PC-3 (cell line): ENCODE measurements around the gene PARM1. TPM values are rescaled to one million over a fixed set of nuclear protein-coding genes. Genes with fewer than 3 reads are reported as not detected.

Source experiments
- ATAC-seq: fragments of 200-7000 bp; cut with Tn5 transposase; 2 replicates; pipeline ENCODE4 v1.9.1; 2020; ENCODE audit warnings: mild to moderate bottlenecking, moderate library complexity
- BruUV-seq: library from RNA; stranded (reverse); fragments of 400-500 nt; replicated peaks from 2 replicates; lab custom pipeline; 2021; lab: Mats Ljungman, UMichigan
- CTCF ChIA-PET: fragments of 300-600 bp; sonication (Branson Sonifier 250); formaldehyde crosslinking; loops from one replicate; lab custom pipeline; 2022; ENCODE audit warnings: antibody characterized with exemption; lab: Charles Lee
- POLR2A ChIA-PET: fragments of 300-600 bp; sonication (Branson Sonifier 250); formaldehyde crosslinking; loops from one replicate; lab custom pipeline; 2022; ENCODE audit warnings: antibody characterized with exemption; ENCODE audit not compliant: unreplicated experiment; lab: Charles Lee
- DNase-seq: peaks from one replicate; pipeline ENCODE4 v3.0.0-alpha.2; 2015
- H2AFZ ChIP-seq: fragments of 300-600 bp; sonication (generic); 2 replicates; pipeline ENCODE4 v1.6.0; 2016; ENCODE audit warnings: antibody characterized with exemption, low read length
- H3F3A ChIP-seq: fragments of 300-600 bp; sonication (generic); one replicate; pipeline ENCODE4 v1.6.0; 2017; ENCODE audit warnings: antibody characterized with exemption, low read length, control low read depth, mild to moderate bottlenecking; ENCODE audit not compliant: unreplicated experiment
- H3K27ac ChIP-seq: fragments of 300-600 bp; sonication (generic); 2 replicates; pipeline ENCODE4 v1.5.1; 2016; ENCODE audit warnings: mild to moderate bottlenecking, low read length
- H3K27me3 ChIP-seq: fragments of 300-600 bp; sonication (generic); 2 replicates; pipeline ENCODE4 v1.6.1; 2016; ENCODE audit warnings: low read length, mixed read lengths
- H3K36me3 ChIP-seq: fragments of 300-600 bp; sonication (generic); 2 replicates; pipeline ENCODE4 v1.6.1; 2016; ENCODE audit warnings: low read depth, mixed run types, low read length, mixed read lengths
- H3K4me1 ChIP-seq: fragments of 300-600 bp; sonication (generic); 2 replicates; pipeline ENCODE4 v1.5.1; 2016; ENCODE audit warnings: low read length; ENCODE audit not compliant: insufficient read depth
- H3K4me2 ChIP-seq: fragments of 300-600 bp; sonication (generic); 2 replicates; pipeline ENCODE4 v1.6.0; 2016; ENCODE audit warnings: low read length
- H3K4me3 ChIP-seq: fragments of 300-600 bp; sonication (generic); 2 replicates; pipeline ENCODE4 v1.5.1; 2016; ENCODE audit warnings: mild to moderate bottlenecking, low read length, mixed read lengths
- H3K79me2 ChIP-seq: fragments of 300-600 bp; sonication (generic); 2 replicates; pipeline ENCODE4 v1.6.1; 2017; ENCODE audit warnings: low read length, mixed read lengths
- H3K9ac ChIP-seq: fragments of 300-600 bp; sonication (generic); 2 replicates; pipeline ENCODE4 v1.6.0; 2016; ENCODE audit warnings: mild to moderate bottlenecking, low read length
- H3K9me2 ChIP-seq: fragments of 300-600 bp; sonication (generic); replicated peaks from 2 replicates; pipeline ENCODE4 v1.6.1; 2016; ENCODE audit warnings: mixed run types, low read length, mixed read lengths
- H3K9me3 ChIP-seq: fragments of 300-600 bp; sonication (generic); 2 replicates; pipeline ENCODE4 v1.6.1; 2016; ENCODE audit warnings: low read length, mixed read lengths
- H4K20me1 ChIP-seq: fragments of 300-600 bp; sonication (generic); 2 replicates; pipeline ENCODE4 v1.6.1; 2016; ENCODE audit warnings: low read length, mixed read lengths
- EZH2 ChIP-seq: fragments of 300-600 bp; sonication (generic); IDR thresholded peaks from one replicate; pipeline ENCODE4 v1.6.1; 2017; ENCODE audit warnings: antibody characterized with exemption, mild to moderate bottlenecking, low read length; ENCODE audit not compliant: unreplicated experiment
- EZH2phosphoT487 ChIP-seq: fragments of 300-600 bp; sonication (generic); IDR thresholded peaks from 2 replicates; pipeline ENCODE4 v1.6.1; 2018; ENCODE audit warnings: mild to moderate bottlenecking, antibody characterized with exemption, low read length, borderline replicate concordance
- intact Hi-C: fragments of 100-400 bp; cut with micrococcal nuclease; formaldehyde crosslinking; loops from 2 replicates; pipeline ENCODE4 v1.9.0; 2023
- total RNA-seq: library from RNA; depleted of rRNA; stranded (reverse); fragments of >200 nt; gene quantifications from 2 replicates; pipeline ENCODE4 v1.2.3, GENCODE V29; 2014
- TF ChIP-seq, protein P1 (sequence below): fragments of 300-600 bp; sonication (generic); conservative IDR thresholded peaks from 2 replicates; pipeline ENCODE4 v1.5.1; 2017; ENCODE audit warnings: antibody characterized with exemption, low read depth, mild to moderate bottlenecking, low read length

The PARM1 gene
- total RNA-seq, 1 experiment from 2014 or later, result 2.9 TPM

- H3K4me2 ChIP-seq, result no peak overlapping the region
- H3K79me2 ChIP-seq, result no peaks in the 10 kb centered on the region
- H3K9me2 ChIP-seq, result no peaks in the 10 kb centered on the region
- BruUV-seq, result no TSS peak
- no peak overlapping the region for H2AFZ ChIP-seq
- TF ChIP-seq, protein P1, sequence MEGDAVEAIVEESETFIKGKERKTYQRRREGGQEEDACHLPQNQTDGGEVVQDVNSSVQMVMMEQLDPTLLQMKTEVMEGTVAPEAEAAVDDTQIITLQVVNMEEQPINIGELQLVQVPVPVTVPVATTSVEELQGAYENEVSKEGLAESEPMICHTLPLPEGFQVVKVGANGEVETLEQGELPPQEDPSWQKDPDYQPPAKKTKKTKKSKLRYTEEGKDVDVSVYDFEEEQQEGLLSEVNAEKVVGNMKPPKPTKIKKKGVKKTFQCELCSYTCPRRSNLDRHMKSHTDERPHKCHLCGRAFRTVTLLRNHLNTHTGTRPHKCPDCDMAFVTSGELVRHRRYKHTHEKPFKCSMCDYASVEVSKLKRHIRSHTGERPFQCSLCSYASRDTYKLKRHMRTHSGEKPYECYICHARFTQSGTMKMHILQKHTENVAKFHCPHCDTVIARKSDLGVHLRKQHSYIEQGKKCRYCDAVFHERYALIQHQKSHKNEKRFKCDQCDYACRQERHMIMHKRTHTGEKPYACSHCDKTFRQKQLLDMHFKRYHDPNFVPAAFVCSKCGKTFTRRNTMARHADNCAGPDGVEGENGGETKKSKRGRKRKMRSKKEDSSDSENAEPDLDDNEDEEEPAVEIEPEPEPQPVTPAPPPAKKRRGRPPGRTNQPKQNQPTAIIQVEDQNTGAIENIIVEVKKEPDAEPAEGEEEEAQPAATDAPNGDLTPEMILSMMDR, result no peak
- TF ChIP-seq EZH2 (no peak), EZH2phosphoT487 (no peak)
- H4K20me1 ChIP-seq, result no peaks in the 10 kb centered on the region
- no peaks in the 10 kb centered on the region for H3K27me3 ChIP-seq
- H3F3A ChIP-seq, result no peaks in the 10 kb centered on the region
- ATAC-seq (no peak), DNase-seq (no peak)
- no peak overlapping the region for H3K9ac ChIP-seq
- H3K4me1 ChIP-seq, result no peaks in the 10 kb centered on the region
- no peak overlapping the region for H3K27ac ChIP-seq
- POLR2A ChIA-PET, result no interaction called here
- intact Hi-C loops, result no loop called here
- no peak overlapping the region for H3K4me3 ChIP-seq
- CTCF ChIA-PET, result no interaction called here
- H3K9me3 ChIP-seq, result no peaks in the 10 kb centered on the region
- H3K36me3 ChIP-seq, result no peaks in the 10 kb centered on the region
Observed at GRCh38 chr4:75056277-75056676, 123.4 kb downstream of the PARM1 start.

GRCh38 chr4:75057369-75057768 is 124.5 kb downstream of the PARM1 start:
- Histone ChIP-seq H3F3A (no peaks in the 10 kb centered on the region), H3K9me3 (no peaks in the 10 kb centered on the region), H3K79me2 (no peaks in the 10 kb centered on the region), H3K4me2 (no peak overlapping the region), H3K27ac (no peak overlapping the region), H3K4me1 (no peaks in the 10 kb centered on the region), H3K9me2 (no peaks in the 10 kb centered on the region), H4K20me1 (no peaks in the 10 kb centered on the region), H2AFZ (no peak overlapping the region), H3K4me3 (no peak overlapping the region), H3K27me3 (no peaks in the 10 kb centered on the region), H3K36me3 (no peaks in the 10 kb centered on the region), H3K9ac (no peak overlapping the region)
- ChIA-PET CTCF (no interaction called here), POLR2A (no interaction called here)
- no peak for ATAC-seq
- DNase-seq, result no peak
- no TSS peak for BruUV-seq
- intact Hi-C loops, result no loop called here
- TF ChIP-seq, protein P1, result no peak
- TF ChIP-seq EZH2 (no peak), EZH2phosphoT487 (no peak)

DNA sequence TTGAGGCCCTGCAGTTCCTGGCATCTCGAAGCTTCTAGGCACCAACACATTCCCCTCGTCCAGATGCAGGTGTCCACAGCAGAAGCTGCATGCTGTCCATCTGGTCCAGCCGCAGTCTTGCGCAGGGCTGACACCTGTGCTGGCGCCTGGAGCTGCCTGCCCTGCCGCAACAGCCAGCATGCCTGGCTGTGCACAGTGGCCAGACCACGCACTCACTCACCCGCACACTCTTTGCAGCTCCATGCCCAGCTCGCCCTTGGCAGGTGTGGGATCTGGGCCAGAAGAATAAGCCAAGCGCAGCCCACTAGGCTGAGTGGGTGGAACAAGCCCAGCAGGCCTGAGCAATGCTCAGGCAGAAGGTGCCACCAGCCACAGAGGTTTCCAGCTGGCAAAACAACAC is 125.6 kb downstream of the PARM1 start:
- no peaks in the 10 kb centered on the region for H3K9me3 ChIP-seq
- no peaks in the 10 kb centered on the region for H3K27me3 ChIP-seq
- H3K4me1 ChIP-seq, result no peaks in the 10 kb centered on the region
- no peaks in the 10 kb centered on the region for H3K9me2 ChIP-seq
- H3K79me2 ChIP-seq, result no peaks in the 10 kb centered on the region
- H2AFZ ChIP-seq, result no peak overlapping the region
- DNase-seq, result no peak
- POLR2A ChIA-PET, result no interaction called here
- no peak overlapping the region for H3K27ac ChIP-seq
- H3K4me2 ChIP-seq, result no peak overlapping the region
- no peak overlapping the region for H3K4me3 ChIP-seq
- H3F3A ChIP-seq, result no peaks in the 10 kb centered on the region
- H3K9ac ChIP-seq, result no peak overlapping the region
- intact Hi-C loops, result no loop called here
- CTCF ChIA-PET, result no interaction called here
- no TSS peak for BruUV-seq
- ATAC-seq, result no peak
- TF ChIP-seq EZH2phosphoT487 (no peak), EZH2 (no peak)
- TF ChIP-seq, protein P1, result no peak
- no peaks in the 10 kb centered on the region for H4K20me1 ChIP-seq
- no peaks in the 10 kb centered on the region for H3K36me3 ChIP-seq
